Measurements from ENCODE around the gene KIN. TPM values are rescaled to one million over a fixed set of nuclear protein-coding genes. Genes with fewer than 3 reads are reported as not detected.
"Not testable (repeated sequence)": the region's sequence is repeated elsewhere in the genome, so short reads cannot be mapped to it uniquely, and the experiment has no call there.

Gene KIN
- total RNA-seq, 2 donors from 2014 or later, result 8.7 to 11.1 TPM

DNA sequence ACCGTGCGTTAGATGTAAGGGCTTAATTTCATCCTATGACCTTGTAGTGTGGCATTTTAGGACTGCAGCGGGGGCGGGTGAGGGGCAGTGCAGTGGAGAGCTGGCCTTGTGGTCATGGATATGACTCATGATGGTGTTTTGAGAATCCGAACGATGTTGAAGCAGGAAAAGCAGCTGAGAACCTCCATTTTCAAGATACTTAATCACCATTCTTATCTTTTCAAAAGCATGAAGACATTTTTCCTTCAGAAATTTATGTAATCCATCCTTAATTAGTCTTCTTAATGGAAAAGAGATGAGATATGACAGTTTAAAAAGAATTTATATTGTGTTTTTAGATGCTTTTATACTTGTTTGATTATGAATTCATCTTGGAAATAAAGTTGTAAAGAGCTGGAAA, 9.8 kb upstream of the KIN start:
- no peak for DNase-seq (ENCODE audit: low spot score)
- intact Hi-C loops (cut with DNase I), result no loop called here

DNA sequence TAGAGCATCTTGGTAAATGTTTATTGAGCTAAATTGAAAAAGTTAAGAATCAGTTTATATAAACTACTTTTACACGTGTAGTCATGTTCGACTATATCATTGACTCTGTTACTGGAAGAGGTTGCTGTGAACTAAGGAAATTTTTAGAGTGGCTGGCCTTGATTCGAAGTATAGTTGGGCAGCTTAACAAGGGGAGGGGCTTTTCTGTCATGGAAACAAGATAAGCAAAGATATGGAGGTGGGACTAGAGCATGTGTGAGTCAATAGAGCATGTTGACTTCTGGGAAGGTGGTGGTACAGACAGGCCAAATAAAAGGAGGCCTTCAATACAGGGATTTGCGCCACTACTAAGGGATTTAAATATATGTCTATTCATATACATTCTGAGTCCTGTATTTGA, 7.8 kb upstream of the KIN start:
- intact Hi-C loops (cut with DNase I), result no loop called here
- DNase-seq (ENCODE audit: low spot score), result no peak

DNA sequence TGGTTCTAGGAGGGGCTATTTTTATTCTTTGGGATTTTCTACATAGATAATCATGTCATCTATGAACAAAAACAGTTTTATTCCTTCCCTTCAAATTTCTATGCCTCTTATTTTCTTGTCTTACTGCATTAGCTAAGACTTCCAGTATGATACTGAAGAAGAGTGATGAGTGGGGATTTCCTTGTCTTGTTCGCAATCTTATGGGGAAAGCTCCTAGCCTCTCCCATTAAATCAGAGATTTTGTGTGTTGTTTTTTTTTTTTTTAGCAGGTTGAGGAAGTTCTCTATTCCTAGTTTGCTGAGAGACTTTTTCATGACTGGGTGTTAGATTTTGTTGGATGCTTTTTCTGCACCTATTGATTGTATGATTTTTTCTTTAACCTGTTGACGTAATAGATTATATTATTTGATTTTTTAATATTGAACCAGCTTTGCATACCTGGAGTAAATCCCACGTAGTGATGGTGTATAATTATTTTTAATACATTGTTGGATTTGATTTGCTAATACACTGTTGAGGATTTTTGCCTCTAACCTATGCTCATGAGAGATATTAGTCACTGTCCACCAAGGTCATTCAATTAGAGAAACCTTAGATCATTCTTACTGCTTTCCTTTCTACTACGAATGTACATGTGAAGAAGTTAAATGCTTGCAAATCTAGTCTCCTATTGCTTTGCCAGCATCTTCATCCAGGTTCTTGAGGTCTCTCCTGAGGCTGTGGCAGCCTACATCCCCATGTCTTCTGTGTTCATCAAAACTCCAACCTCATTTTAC, 6.6 kb upstream of the KIN start:
- no peak for DNase-seq (ENCODE audit: low spot score)
- intact Hi-C loops (cut with DNase I), result no loop called here

- no peak for DNase-seq (ENCODE audit: low spot score)
- intact Hi-C loops (cut with DNase I), result no loop called here
Observed at GRCh38 chr10:7792541-7792940, 4.7 kb upstream of the KIN start.

- intact Hi-C loops (cut with DNase I), result no loop called here
- DNase-seq (ENCODE audit: low spot score), result no peak
Observed at GRCh38 chr10:7789390-7789789, 1.6 kb upstream of the KIN start.

- intact Hi-C loops (cut with DNase I), result no loop called here
- no peak for DNase-seq (ENCODE audit: low spot score)
Observed at GRCh38 chr10:7788639-7789286, 970 bp upstream of the KIN start.

DNA sequence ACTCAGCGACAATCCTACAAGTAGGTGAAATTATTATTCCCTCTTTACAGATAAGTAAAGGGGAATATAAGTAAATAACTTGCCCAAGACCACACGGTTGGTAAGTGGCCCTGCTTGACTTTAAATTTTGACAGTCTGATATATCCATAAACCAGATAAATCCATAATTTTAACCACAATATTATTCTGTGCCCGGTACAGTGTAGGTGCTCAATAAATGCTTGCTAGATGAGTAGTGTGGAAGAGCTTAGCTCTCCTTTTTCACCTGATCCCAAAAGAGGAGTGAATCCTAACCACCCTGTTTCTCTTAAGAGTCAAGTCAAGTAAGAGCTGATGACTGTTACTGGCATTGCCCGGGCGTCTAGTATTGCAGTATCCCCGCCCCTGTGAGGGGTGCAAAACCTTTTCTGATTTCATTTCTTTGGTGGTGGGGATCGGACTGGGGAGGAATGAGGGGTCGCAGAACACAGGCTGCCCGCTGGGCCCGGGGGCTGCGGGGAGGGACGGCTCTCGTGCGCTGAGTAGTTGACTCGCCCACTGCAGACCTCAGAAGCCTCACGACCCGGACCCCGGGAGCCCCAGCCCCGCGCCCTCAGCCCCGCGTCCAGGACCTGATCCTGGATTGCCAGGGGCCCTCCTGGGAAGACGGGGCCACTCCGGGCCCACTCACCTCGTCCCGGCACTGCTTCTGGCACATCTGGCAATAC, 490 bp downstream of the KIN start:
- intact Hi-C loops (cut with DNase I), result no loop called here
- DNase-seq (ENCODE audit: low spot score), result peak; percentile 78

GRCh38 chr10:7786430-7786829, 1.4 kb downstream of the KIN start:
- no peak for DNase-seq (ENCODE audit: low spot score)
- intact Hi-C loops (cut with DNase I), result no loop called here

DNA sequence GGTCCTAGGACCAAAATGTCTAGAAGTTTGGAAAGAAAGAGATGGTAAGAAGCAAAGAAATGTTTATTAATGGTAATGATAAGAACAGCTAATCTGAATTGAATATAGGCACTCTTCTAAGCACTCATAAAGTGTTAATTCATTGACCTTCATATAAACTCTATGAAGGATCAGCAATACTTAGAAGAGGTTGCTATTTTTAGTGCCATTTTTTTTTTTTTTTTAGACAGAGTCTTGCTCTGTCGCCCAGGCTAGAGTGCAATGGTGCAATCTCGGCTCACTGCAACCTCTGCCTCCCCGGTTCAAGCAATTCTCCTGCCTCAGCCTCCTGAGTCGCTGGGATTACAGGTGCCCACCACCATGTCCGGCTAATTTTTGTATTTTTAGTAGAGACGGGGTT, 5.6 kb downstream of the KIN start:
- intact Hi-C loops (cut with DNase I); DNase-seq (ENCODE audit: low spot score): not testable (repeated sequence)

DNA sequence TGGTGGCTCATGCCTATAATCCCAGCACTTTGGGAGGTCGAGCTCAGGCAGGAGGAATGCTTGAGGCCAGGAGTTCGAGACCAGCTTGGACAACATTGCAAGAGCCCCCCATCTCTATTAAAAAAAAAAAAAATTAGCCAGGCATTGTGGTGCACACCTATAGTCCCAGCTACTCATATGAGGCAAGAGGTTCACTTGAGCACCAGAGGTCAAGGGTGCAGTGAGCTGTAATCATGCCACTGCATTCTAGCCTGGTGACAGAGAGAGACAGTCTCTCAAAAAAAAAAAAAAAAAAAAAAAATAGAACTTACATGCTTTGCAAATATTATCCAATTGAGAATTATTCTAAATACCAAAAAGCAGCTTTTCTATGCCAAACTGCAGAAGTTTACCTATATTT, 11.0 kb downstream of the KIN start:
- intact Hi-C loops (cut with DNase I), result no loop called here
- no peak for DNase-seq (ENCODE audit: low spot score)

GRCh38 chr10:7773845-7774801, 13.7 kb downstream of the KIN start:
- intact Hi-C loops (cut with DNase I), result no loop called here

GRCh38 chr10:7768417-7768816, 19.4 kb downstream of the KIN start:
- intact Hi-C loops (cut with DNase I), result no loop called here
- no peak for DNase-seq (ENCODE audit: low spot score)

More at GRCh38 chr10:7773845-7774801, 13.7 kb downstream of the KIN start:
- no peak for DNase-seq (ENCODE audit: low spot score)

DNA sequence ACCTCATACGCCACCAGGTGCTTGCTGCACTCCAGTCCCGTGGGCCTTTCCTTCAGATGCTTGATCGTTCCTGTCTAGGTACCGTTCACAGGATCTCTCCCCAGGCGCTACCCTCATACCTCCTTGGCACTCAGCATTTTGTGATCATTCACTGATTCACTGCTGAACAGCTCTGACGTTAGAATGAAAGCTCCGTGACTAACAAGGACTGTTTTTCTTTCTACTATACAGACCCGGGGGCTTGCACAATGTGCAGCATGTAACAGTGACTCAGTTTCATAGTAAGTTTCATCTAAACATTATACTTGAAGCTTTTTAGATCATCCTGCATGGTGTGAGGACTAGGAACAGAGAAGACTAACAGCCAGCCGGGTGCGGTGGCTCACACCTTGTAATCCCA, 20.6 kb downstream of the KIN start:
- DNase-seq (ENCODE audit: low spot score), result no peak
- intact Hi-C loops (cut with DNase I), result no loop called here

GRCh38 chr10:7766241-7766640, 21.6 kb downstream of the KIN start:
- intact Hi-C loops (cut with DNase I), result no loop called here
- DNase-seq (ENCODE audit: low spot score), result no peak

DNA sequence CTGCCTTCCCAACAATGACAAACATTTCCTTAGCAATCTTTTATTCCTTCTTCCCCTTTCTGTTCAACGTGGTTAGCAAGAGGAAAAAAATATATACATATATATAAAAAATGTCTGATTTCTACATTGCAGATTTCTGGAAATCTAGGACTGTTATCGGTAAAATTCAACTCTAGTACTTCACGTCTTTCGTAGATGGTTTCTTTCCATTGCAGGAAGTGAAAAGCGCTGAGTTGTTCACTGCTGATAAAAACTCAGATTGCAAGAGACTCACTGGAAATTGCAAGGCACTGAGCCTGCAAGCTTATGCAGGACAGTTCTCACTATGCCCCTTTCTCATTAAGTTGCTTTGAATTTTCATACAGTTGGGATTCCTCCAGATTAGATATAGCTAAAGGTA, 23.9 kb downstream of the KIN start:
- intact Hi-C loops (cut with DNase I), result no loop called here
- DNase-seq (ENCODE audit: low spot score), result no peak

DNA sequence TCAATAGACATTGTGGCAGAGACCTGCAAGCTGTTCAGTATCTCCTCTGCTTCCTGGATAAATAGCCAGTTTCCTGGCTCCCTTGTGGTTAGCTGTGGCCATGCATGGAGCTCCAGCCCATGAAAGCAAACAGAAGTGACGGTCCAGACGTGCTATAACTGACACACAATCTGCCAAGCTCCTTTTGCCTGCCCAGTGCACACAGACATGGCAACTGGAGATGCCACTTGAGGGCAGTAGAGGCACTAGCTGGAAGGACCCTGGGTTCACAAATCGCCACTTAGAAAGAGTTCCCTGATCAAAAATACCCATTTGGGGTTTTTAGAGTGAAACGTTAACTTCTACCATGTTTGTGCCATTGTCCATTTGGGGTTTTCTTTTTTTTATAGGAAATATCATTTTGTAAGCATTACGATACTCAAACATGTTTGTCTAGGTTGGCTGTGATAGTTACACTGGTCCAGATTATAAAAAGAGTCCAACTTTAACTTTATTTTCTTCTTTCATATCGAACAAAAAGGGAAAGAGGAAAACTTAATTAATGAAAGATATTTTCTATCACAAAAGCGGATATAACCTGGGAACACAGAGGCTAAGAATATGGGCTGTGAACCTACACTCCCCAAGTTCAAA, 31.3 kb downstream of the KIN start:
- intact Hi-C loops (cut with DNase I), result no loop called here
- no peak for DNase-seq (ENCODE audit: low spot score)

GRCh38 chr10:7755103-7755502, 32.7 kb downstream of the KIN start:
- intact Hi-C loops (cut with DNase I), result no loop called here
- DNase-seq (ENCODE audit: low spot score), result no peak

GRCh38 chr10:7752251-7752650, 35.5 kb downstream of the KIN start:
- no peak for DNase-seq (ENCODE audit: low spot score)
- intact Hi-C loops (cut with DNase I), result no loop called here

DNA sequence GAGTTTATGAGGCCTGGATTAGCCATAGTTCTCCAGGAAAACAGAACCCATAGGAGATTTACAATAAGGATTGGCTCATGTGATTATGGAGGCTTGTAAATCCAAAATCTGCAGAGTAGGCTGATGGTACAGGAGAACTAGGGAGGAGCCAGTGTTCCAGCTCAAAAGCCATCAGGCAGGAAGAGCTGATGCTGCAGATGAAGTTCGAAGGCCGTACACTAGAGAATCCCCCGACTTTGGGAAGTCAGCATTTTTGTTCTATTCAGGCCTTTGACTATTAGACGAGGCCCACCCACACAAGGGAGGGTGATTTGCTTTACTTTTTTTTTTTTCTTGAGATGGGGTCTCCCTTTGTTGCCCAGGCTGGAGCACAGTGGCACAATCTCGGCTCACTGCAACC, 37.6 kb downstream of the KIN start:
- DNase-seq (ENCODE audit: low spot score), result no peak
- intact Hi-C loops (cut with DNase I), result no loop called here
